SK-N-SH (cell line): ENCODE measurements around the gene FBN1. TPM values are rescaled to one million over a fixed set of nuclear protein-coding genes. Genes with fewer than 3 reads are reported as not detected.

Experiments
- CTCF ChIA-PET: fragments of 300-600, 350-600 bp; formaldehyde crosslinking; extraction: SDS; loops from one replicate; lab custom pipeline; 2021; lab: Yijun Ruan, JAX
- POLR2A ChIA-PET: fragments of 350-600 bp; sonication (Branson Sonifier 250); formaldehyde crosslinking; extraction: SDS; loops from one replicate; lab custom pipeline; 2020; ENCODE audit warnings: antibody characterized with exemption, inconsistent platforms; lab: Yijun Ruan, JAX
- DNase-seq: peaks from one replicate; pipeline ENCODE4 v3.0.0; 2012
- H2AFZ ChIP-seq: fragments of 200-600 bp; sonication (generic); 2 replicates; pipeline ENCODE4 v1.8.1; 2016; ENCODE audit warnings: antibody characterized with exemption, mild to moderate bottlenecking, low read depth
- H3F3A ChIP-seq: fragments of 200-600 bp; sonication (generic); replicated peaks from 2 replicates; pipeline ENCODE3; 2016; ENCODE audit warnings: antibody characterized with exemption, mild to moderate bottlenecking; ENCODE audit not compliant: insufficient read depth
- H3K27ac ChIP-seq, 2 experiments: fragments of 200-500 bp in 1 of 2; fragments of 200-600 bp in 1 of 2; sonication (Bioruptor generic) in 1 of 2; sonication (generic), shearing (Covaris generic) in 1 of 2; 2 replicates each; pipeline versions ENCODE4 v1.5.1 to v1.6.1; 2014 to 2016; ENCODE audit warnings: low read depth in 2 of 2, inconsistent platforms in 1 of 2, low read length in 1 of 2, mild to moderate bottlenecking in 1 of 2, mixed read lengths in 1 of 2
- H3K27me3 ChIP-seq: fragments of 200-600 bp; sonication (generic), shearing (Covaris generic); 2 replicates; pipeline ENCODE4 v1.6.1; 2016; ENCODE audit warnings: mixed run types; ENCODE audit not compliant: insufficient read depth
- H3K36me3 ChIP-seq, 2 experiments: fragments of 200-500 bp in 1 of 2; fragments of 200-600 bp in 1 of 2; sonication (Bioruptor generic) in 1 of 2; sonication (generic) in 1 of 2; replicated peaks in 1 of 2; 2 replicates each; pipeline versions ENCODE3 to v1.5.1; 2014 to 2016; ENCODE audit warnings: low read length in 1 of 2, mild to moderate bottlenecking in 1 of 2; ENCODE audit not compliant: insufficient read depth in 2 of 2, control insufficient read depth in 1 of 2
- H3K4me1 ChIP-seq, 2 experiments: fragments of 200-500 bp in 1 of 2; fragments of 200-600 bp in 1 of 2; sonication (Bioruptor generic) in 1 of 2; sonication (generic), shearing (Covaris generic) in 1 of 2; 2 replicates each; pipeline versions ENCODE4 v1.5.1 to v1.6.1; 2014 to 2016; ENCODE audit warnings: low read depth in 1 of 2, low read length in 1 of 2, mixed run types in 1 of 2; ENCODE audit not compliant: insufficient read depth in 2 of 2, control insufficient read depth in 1 of 2
- H3K4me2 ChIP-seq: fragments of 200-600 bp; sonication (generic), shearing (Covaris generic); 2 replicates; pipeline ENCODE4 v1.6.1; 2017; ENCODE audit warnings: mixed run types
- H3K4me3 ChIP-seq, 2 experiments: fragments of 200-500 bp in 1 of 2; fragments of 200-600 bp in 1 of 2; sonication (Bioruptor generic) in 1 of 2; sonication (generic), shearing (Covaris generic) in 1 of 2; 2 replicates each; pipeline versions ENCODE4 v1.5.1 to v1.8.1; 2014 to 2016; ENCODE audit warnings: low read depth in 2 of 2, inconsistent platforms in 1 of 2, low read length in 1 of 2, mild to moderate bottlenecking in 1 of 2, mixed read lengths in 1 of 2, moderate library complexity in 1 of 2
- H3K79me2 ChIP-seq: fragments of 200-600 bp; sonication (generic); 2 replicates; pipeline ENCODE4 v1.8.1; 2017; ENCODE audit warnings: mild to moderate bottlenecking; ENCODE audit not compliant: insufficient read depth
- H3K9ac ChIP-seq: fragments of 200-600 bp; sonication (generic); 2 replicates; pipeline ENCODE4 v1.6.1; 2017; ENCODE audit warnings: mixed run types
- H3K9me2 ChIP-seq: fragments of 200-600 bp; sonication (generic); 2 replicates; pipeline ENCODE4 v1.6.1; 2017; ENCODE audit warnings: mixed run types
- H3K9me3 ChIP-seq: fragments of 200-600 bp; sonication (generic); 2 replicates; pipeline ENCODE4 v1.6.1; 2017; ENCODE audit warnings: mixed run types, mild to moderate bottlenecking, moderate library complexity
- H4K20me1 ChIP-seq: fragments of 200-600 bp; sonication (generic); 2 replicates; pipeline ENCODE4 v1.6.1; 2017; ENCODE audit warnings: mild to moderate bottlenecking, mixed run types; ENCODE audit not compliant: insufficient read depth
- CHD2 ChIP-seq: fragments of 150-350 bp; IDR thresholded peaks from 2 replicates; pipeline ENCODE4 v1.6.1; 2018; ENCODE audit warnings: low read length; ENCODE audit not compliant: partially characterized antibody
- ELF1 ChIP-seq: IDR thresholded peaks from 2 replicates; pipeline ENCODE4 v1.4.0; 2012
- FOXM1 ChIP-seq: IDR thresholded peaks from 2 replicates; pipeline ENCODE4 v1.4.0; 2012; ENCODE audit warnings: low read depth, mild to moderate bottlenecking
- GABPA ChIP-seq: IDR thresholded peaks from 2 replicates; pipeline ENCODE4 v1.4.0; 2012; ENCODE audit warnings: low read depth, mild to moderate bottlenecking
- GATA2 ChIP-seq: sonication (generic); formaldehyde crosslinking; IDR thresholded peaks from 2 replicates; pipeline ENCODE4 v1.5.0; 2020; ENCODE audit warnings: mild to moderate bottlenecking, missing genetic modification reagents
- MXI1 ChIP-seq: IDR thresholded peaks from 2 replicates; pipeline ENCODE4 v1.6.1; 2012; ENCODE audit warnings: mild to moderate bottlenecking, low read depth, low read length, improper control_type of control experiment
- NRF1 ChIP-seq: IDR thresholded peaks from 2 replicates; pipeline ENCODE4 v1.6.1; 2012; ENCODE audit warnings: low read depth, mild to moderate bottlenecking, low read length
- POLR2AphosphoS5 ChIP-seq: IDR thresholded peaks from 2 replicates; pipeline ENCODE4 v1.6.1; 2012; ENCODE audit warnings: low read depth, low read length
- RAD21 ChIP-seq: IDR thresholded peaks from 2 replicates; pipeline ENCODE4 v1.6.1; 2012; ENCODE audit warnings: mild to moderate bottlenecking, low read length
- RFX5 ChIP-seq: IDR thresholded peaks from 2 replicates; pipeline ENCODE4 v1.6.1; 2012; ENCODE audit warnings: mild to moderate bottlenecking, improper control_type of control experiment, low read length
- SMC3 ChIP-seq: IDR thresholded peaks from 2 replicates; pipeline ENCODE4 v1.6.1; 2012; ENCODE audit warnings: low read depth, low read length, improper control_type of control experiment
- TAF1 ChIP-seq: IDR thresholded peaks from 2 replicates; pipeline ENCODE4 v1.6.1; 2012; ENCODE audit warnings: low read depth, mild to moderate bottlenecking, low read length, moderate library complexity, borderline replicate concordance
- TEAD4 ChIP-seq: IDR thresholded peaks from 2 replicates; pipeline ENCODE4 v1.4.0; 2012; ENCODE audit warnings: mild to moderate bottlenecking, borderline replicate concordance; ENCODE audit not compliant: insufficient read depth
- YY1 ChIP-seq: IDR thresholded peaks from 2 replicates; pipeline ENCODE4 v1.4.0; 2012; ENCODE audit warnings: low read depth, mild to moderate bottlenecking
- whole genome bisulfite sequencing: methylation state at CpG from one replicate; pipeline ENCODE4 v1.1.6; 2017; ENCODE audit warnings: low lambda C conversion rate; 5-methylcytosine and 5-hydroxymethylcytosine counted together
- polyA plus RNA-seq, 3 experiments: library from polyadenylated mRNA; depleted of rRNA; stranded (reverse); fragments of >200 nt; gene quantifications; 2 replicates each; pipeline ENCODE4 v1.2.3, GENCODE V29; 2012
- TF ChIP-seq, protein P1 (sequence below): IDR thresholded peaks from 2 replicates; pipeline ENCODE4 v1.4.0; 2012; ENCODE audit warnings: low read depth
- TF ChIP-seq, protein P2 (sequence below): fragments of 200-600 bp; sonication (generic); IDR thresholded peaks from 2 replicates; pipeline ENCODE4 v1.6.1; 2017; ENCODE audit warnings: antibody characterized with exemption, mild to moderate bottlenecking, moderate library complexity
- TF ChIP-seq, protein P3 (sequence below): IDR thresholded peaks from 2 replicates; pipeline ENCODE4; 2012

FBN1 gene
- polyA plus RNA-seq, 1 of the 3 experiments (the other 2 are of a cell fraction), result 248 TPM

DNA sequence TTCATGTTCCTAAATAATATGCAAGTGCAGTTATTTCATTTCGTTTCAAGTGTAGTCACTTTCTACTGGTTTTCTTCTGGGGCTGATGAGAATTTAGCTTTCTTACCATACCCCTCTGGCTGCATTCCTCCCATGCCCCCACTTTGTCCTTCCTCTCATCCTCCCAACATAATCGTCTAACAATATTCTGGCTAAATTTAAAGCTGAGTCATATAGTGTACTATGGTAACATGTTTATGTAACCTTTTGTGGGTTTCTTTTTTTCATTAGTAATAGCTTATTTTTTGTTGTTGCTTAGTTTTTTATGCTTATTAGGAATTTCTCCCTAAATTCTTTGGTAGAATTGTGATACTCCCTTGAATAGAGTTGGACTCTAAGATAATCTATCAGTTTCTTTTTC is 283.8 kb downstream of the FBN1 start:
- no peak for DNase-seq
- Histone ChIP-seq H3K4me3 (no peak overlapping the region), H3K4me1 (peaks cover 0 to 14% of the 10 kb centered on the region in 2 experiments; a peak in 2 of 4 replicates), H3K9me2 (no peaks in the 10 kb centered on the region; the same call in 1 of the 2 replicates), H3K27ac (no peak overlapping the region), H2AFZ (no peak overlapping the region), H3K9me3 (no peaks in the 10 kb centered on the region), H3K36me3 (no peaks in the 10 kb centered on the region), H4K20me1 (no peaks in the 10 kb centered on the region), H3K4me2 (no peak overlapping the region), H3K79me2 (no peaks in the 10 kb centered on the region), H3K9ac (no peak overlapping the region), H3K27me3 (no peaks in the 10 kb centered on the region), H3F3A (peaks cover 22% of the 10 kb centered on the region)
- CTCF ChIA-PET, result interaction anchor here (0.9 to 6.0 kb wide), 3 partner anchors 13 to 438 kb away, joined by 3 to 47 read pairs (median 5); no protein-coding TSS in a partner anchor
- POLR2A ChIA-PET, result no interaction called here
- no peak for TF ChIP-seq FOXM1
- no peak for TF ChIP-seq ELF1
- TF ChIP-seq MXI1, result no peak
- TF ChIP-seq RAD21, result no peak
- TF ChIP-seq POLR2AphosphoS5, result no peak
- TF ChIP-seq, protein P1, sequence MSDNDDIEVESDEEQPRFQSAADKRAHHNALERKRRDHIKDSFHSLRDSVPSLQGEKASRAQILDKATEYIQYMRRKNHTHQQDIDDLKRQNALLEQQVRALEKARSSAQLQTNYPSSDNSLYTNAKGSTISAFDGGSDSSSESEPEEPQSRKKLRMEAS, result no peak
- no peak for TF ChIP-seq YY1
- no peak for TF ChIP-seq SMC3
- TF ChIP-seq RFX5, result no peak
- no peak for TF ChIP-seq GATA2 (CRISPR knock-in tag)
- TF ChIP-seq, protein P2, sequence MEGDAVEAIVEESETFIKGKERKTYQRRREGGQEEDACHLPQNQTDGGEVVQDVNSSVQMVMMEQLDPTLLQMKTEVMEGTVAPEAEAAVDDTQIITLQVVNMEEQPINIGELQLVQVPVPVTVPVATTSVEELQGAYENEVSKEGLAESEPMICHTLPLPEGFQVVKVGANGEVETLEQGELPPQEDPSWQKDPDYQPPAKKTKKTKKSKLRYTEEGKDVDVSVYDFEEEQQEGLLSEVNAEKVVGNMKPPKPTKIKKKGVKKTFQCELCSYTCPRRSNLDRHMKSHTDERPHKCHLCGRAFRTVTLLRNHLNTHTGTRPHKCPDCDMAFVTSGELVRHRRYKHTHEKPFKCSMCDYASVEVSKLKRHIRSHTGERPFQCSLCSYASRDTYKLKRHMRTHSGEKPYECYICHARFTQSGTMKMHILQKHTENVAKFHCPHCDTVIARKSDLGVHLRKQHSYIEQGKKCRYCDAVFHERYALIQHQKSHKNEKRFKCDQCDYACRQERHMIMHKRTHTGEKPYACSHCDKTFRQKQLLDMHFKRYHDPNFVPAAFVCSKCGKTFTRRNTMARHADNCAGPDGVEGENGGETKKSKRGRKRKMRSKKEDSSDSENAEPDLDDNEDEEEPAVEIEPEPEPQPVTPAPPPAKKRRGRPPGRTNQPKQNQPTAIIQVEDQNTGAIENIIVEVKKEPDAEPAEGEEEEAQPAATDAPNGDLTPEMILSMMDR, result no peak
- no peak for TF ChIP-seq CHD2
- 74% methylated on average over 2 of the region's 2 CpGs for WGBS

DNA sequence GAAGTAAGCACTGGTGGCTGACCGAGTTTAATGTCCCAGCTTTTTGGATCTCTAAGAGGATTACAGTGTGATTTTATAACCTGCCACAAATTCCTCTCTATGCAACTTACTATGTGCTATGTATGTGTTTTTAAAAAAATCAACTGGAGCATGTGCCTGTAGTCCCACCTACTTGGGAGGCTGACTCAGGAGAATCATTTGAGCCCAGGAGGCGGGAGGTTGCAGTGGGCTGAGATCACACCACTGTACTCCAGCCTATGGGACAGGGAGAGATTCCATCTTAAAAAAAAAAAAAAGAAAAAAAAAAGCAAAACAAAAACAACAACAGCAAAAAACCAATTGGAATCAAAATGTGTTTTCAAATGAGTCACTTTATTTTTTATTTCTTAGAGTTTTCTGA is 284.7 kb downstream of the FBN1 start:
- ChIA-PET CTCF (interaction anchor here (0.9 to 6.0 kb wide), 4 partner anchors 431 to 1791 kb away, joined by 3 to 47 read pairs (median 3); no protein-coding TSS in a partner anchor), POLR2A (no interaction called here)
- Histone ChIP-seq H3K4me1 (peaks cover 0 to 14% of the 10 kb centered on the region in 2 experiments; a peak in 2 of 4 replicates), H3K36me3 (no peaks in the 10 kb centered on the region), H3K4me2 (no peak overlapping the region), H3K9ac (no peak overlapping the region), H4K20me1 (no peaks in the 10 kb centered on the region), H3K27me3 (no peaks in the 10 kb centered on the region), H3F3A (peaks cover 22% of the 10 kb centered on the region), H3K27ac (no peak overlapping the region), H3K79me2 (no peaks in the 10 kb centered on the region), H3K4me3 (no peak overlapping the region), H3K9me3 (no peaks in the 10 kb centered on the region), H3K9me2 (no peaks in the 10 kb centered on the region; the same call in 1 of the 2 replicates), H2AFZ (no peak overlapping the region)
- no peak for DNase-seq
- 89% methylated on average over 2 of the region's 2 CpGs for whole genome bisulfite sequencing
- TF ChIP-seq CHD2, result no peak
- TF ChIP-seq FOXM1, result no peak
- TF ChIP-seq GABPA, result no peak
- no peak for TF ChIP-seq TEAD4
- TF ChIP-seq GATA2 (CRISPR knock-in tag), result no peak
- no peak for TF ChIP-seq NRF1
- TF ChIP-seq, protein P3, sequence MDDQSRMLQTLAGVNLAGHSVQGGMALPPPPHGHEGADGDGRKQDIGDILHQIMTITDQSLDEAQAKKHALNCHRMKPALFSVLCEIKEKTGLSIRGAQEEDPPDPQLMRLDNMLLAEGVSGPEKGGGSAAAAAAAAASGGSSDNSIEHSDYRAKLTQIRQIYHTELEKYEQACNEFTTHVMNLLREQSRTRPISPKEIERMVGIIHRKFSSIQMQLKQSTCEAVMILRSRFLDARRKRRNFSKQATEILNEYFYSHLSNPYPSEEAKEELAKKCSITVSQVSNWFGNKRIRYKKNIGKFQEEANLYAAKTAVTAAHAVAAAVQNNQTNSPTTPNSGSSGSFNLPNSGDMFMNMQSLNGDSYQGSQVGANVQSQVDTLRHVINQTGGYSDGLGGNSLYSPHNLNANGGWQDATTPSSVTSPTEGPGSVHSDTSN, result no peak
- TF ChIP-seq TAF1, result no peak
- no peak for TF ChIP-seq ELF1

Other genes with a start within 250 kb of the FBN1 start
- 0.71 and 1.4 TPM in 2 replicates for gene CEP152, start 165.4 kb upstream of the FBN1 start, polyA plus RNA-seq (2012; rRNA removed)
- 170 and 228 TPM in 2 replicates for gene EID1, start 232.4 kb upstream of the FBN1 start, polyA plus RNA-seq (2012; rRNA removed)